K562 (cell line): ENCODE data around the gene B3GNT4.

ENCODE experiments used
- HDAC3 ChIP-seq: fragments of 450-650 bp; IDR thresholded peaks from 2 replicates; pipeline ENCODE4 v1.6.1; 2018; ENCODE audit warnings: borderline replicate concordance, mild to moderate bottlenecking, moderate library complexity; ENCODE audit not compliant: partially characterized antibody
- POLR2AphosphoS2 ChIP-seq: IDR thresholded peaks from 2 replicates; pipeline ENCODE4 v1.6.1; 2012; ENCODE audit warnings: low read length, improper control_type of control experiment
- RAD21 ChIP-seq, 2 experiments: fragments of 250-450 bp in 1 of 2; fragments of 450-650 bp in 1 of 2; sonication (Bioruptor Pico) in 1 of 2; formaldehyde crosslinking in 1 of 2; IDR thresholded peaks in 1 of 2; conservative IDR thresholded peaks in 1 of 2; 2 replicates each; pipeline versions ENCODE4 v1.4.0 to v1.8.0; 2020 to 2022; ENCODE audit warnings: mild to moderate bottlenecking in 2 of 2, moderate library complexity in 1 of 2
- RB1 ChIP-seq: fragments of 450-650 bp; IDR thresholded peaks from 2 replicates; pipeline ENCODE4 v1.6.1; 2017; ENCODE audit warnings: low read depth, mild to moderate bottlenecking
- RNF2 ChIP-seq: sonication (generic); IDR thresholded peaks from 2 replicates; pipeline ENCODE4 v1.6.1; 2016
- SMC3 ChIP-seq: conservative IDR thresholded peaks from 2 replicates; pipeline ENCODE4 v1.6.1; 2011; ENCODE audit warnings: low read depth, low read length, improper control_type of control experiment; ENCODE audit not compliant: insufficient read depth
- ZKSCAN1 ChIP-seq: fragments of 150-350 bp; IDR thresholded peaks from 2 replicates; pipeline ENCODE4 v1.6.1; 2016; ENCODE audit warnings: low read depth, low read length

DNA sequence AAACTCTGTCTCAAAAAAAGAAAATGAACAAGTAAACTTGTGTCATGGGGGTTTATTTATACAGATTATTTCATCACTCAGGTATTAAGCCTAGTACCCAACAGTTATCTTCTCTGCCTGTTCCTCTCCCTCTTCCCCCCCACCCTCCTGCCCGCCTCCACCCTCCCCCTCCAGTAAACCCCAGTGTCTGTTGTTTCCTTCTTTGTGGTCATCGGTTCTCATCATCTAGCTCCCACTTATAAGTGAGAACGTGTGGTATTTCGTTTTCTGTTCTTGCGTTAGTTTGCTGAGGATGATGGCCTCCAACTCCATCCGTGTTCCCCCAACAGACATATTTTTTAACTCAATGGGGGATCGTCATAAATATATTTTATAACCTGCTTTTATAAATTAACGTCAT is 41.8 kb upstream of the B3GNT4 start:
- TF ChIP-seq HDAC3 (no peak), ZKSCAN1 (no peak), POLR2AphosphoS2 (no peak), RB1 (no peak), RAD21 (CRISPR knock-in tag; conservative IDR thresholded peaks at IDR 0.05 in 1 of 2, IDR thresholded peaks at IDR 0.05 in 1 of 2) (no peak), SMC3 (no peak), RNF2 (no peak)
